OCI-M1 (cell line): ENCODE measurements around the gene EBF3.

ENCODE experiments used
- DNase-seq: peaks from one replicate; lab custom pipeline; 2025; lab: John Stamatoyannopoulos, UW

EBF3 gene

DNA sequence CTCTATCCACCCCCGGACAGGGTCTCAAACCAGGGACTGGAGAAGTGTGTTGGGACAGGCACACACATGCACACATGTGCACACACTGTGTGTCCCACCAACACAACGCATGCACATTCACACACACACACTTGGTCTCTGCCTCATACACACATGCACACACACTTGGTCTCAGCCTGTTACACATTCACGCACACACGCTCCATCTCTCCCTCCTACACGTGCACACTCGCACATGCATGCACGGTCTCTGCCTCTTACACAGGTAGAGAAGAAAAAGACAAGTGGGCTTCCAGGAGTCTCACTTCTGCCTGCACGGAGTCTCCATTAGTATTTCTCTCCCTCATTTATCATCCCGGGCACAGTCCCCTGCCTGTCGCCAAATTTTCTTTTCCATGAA is 171.2 kb downstream of the EBF3 start:
- DNase-seq = no peak

- DNase-seq = no peak
Measured at GRCh38 chr10:129792141-129792540, 171.9 kb downstream of the EBF3 start.

GRCh38 chr10:129790715-129791446 is 173.2 kb downstream of the EBF3 start:
- no peak for DNase-seq

DNA sequence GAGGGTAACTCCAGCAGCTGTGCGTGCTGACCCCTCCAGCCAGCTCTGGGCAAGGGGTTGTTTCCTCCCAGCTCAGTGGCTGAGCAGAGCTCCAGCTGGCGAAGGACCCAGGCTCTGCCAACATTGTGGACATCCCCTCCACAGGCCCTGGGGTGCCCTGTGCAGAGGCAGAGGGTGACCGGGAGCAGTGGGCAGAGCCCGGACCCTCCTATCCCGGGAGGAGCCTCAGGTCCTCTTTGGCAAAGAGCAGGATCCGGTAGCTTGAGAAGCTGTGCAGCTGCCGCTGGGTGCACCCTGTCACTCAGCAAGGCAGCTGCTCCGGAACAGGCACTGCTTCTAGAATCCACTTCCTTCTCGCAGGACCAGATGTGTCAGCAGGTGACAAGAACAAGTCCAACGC is 175.9 kb downstream of the EBF3 start:
- no peak for DNase-seq

DNA sequence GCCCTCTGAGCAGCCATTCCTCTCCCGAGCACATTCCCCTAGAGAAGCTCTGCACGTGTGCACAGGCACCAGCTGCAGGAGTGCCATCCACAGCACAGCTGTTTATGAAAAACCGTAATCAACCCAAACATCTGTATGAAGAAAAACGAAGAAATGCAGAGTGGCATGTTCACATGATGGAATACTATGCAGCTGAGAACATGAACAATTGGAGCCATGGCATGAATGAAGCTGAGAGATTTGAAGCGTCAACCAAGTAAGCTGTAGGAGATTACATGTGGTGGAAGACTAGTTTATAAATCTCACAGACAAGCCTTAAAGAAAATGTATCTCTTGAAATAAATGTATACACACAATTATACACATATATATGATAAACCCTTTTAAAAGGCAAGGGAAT is 176.5 kb downstream of the EBF3 start:
- DNase-seq = no peak

GRCh38 chr10:129786216-129786615 is 177.9 kb downstream of the EBF3 start:
- no peak for DNase-seq

DNA sequence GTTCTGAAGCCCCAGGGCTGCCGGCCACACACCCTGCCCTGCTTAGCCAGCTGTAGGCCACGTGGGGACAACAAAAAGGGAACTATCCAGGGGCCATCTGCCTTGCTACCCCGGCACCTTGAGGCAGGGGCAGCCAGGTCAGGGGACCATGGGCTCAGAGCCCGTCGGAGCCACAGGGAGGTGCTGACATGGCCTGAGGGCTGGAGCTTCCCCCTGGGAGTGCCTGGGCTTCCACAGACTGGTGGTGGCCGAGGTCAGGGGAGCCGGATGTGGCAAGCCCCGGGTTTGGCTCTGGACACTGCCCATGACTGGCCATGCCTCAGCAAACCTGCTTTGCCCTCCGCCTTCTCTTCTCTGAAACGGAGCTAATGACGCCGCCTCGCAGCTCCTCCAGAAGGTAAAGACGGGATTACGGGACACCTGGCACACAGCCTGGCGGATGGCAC is 178.5 kb downstream of the EBF3 start:
- no peak for DNase-seq
